ENCODE measurements around the gene SRD5A1. TPM values are rescaled to one million over a fixed set of nuclear protein-coding genes. Genes with fewer than 3 reads are reported as not detected.

SRD5A1 gene
- total RNA-seq, 1 experiment from 2014 or later: 29.9 TPM

DNA sequence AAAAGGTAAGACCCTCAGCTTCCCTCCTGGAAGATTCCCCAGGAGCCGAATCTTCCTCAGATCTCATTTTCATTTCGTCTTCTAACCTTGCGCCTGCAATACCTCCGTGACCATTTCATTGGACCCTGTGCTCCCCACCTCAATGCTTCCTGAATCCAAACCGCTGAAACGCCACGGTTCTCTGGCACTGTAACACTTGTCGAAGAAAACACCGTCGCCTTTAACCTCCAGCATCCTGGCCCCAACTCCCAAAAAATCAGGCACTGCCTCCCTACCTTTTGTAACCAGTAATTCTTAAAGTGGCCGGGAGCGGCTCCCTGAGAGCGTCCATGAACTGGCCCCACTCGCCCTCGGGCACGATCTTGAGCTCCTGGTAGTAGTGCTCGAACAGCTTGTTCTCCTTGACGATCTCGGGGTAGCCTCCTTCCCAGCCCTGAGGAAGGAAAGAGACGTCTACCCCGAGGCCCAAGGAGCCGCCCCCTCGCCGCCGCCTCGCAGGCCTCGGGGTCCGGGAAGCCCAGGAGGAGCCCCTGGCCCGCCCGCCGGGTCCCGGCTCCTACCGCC is 834 bp upstream of the SRD5A1 start:
- H4K5ac ChIP-seq (ENCODE audit: insufficient read length, low read depth, low read length): no peak overlapping the region
- TF ChIP-seq, protein P1, sequence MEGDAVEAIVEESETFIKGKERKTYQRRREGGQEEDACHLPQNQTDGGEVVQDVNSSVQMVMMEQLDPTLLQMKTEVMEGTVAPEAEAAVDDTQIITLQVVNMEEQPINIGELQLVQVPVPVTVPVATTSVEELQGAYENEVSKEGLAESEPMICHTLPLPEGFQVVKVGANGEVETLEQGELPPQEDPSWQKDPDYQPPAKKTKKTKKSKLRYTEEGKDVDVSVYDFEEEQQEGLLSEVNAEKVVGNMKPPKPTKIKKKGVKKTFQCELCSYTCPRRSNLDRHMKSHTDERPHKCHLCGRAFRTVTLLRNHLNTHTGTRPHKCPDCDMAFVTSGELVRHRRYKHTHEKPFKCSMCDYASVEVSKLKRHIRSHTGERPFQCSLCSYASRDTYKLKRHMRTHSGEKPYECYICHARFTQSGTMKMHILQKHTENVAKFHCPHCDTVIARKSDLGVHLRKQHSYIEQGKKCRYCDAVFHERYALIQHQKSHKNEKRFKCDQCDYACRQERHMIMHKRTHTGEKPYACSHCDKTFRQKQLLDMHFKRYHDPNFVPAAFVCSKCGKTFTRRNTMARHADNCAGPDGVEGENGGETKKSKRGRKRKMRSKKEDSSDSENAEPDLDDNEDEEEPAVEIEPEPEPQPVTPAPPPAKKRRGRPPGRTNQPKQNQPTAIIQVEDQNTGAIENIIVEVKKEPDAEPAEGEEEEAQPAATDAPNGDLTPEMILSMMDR (conservative IDR thresholded peaks at IDR 0.05): 0 out of 3 replicates have a peak, but pooled peaks have one; percentile 16
- H3K4me1 ChIP-seq (ENCODE audit: insufficient read depth, low read length): no peaks in the 10 kb centered on the region
- no peak overlapping the region for H2AK5ac ChIP-seq (ENCODE audit: insufficient read length, low read length)
- no peak overlapping the region for H3K18ac ChIP-seq (ENCODE audit: insufficient read length, low read depth, low read length)
- H3K9me3 ChIP-seq (ENCODE audit: control insufficient read depth, low read depth, low read length): no peaks in the 10 kb centered on the region
- Mint-ChIP-seq H3K27me3 (ENCODE audit: low read depth) (no peaks in the 10 kb centered on the region; the same call in 1 of the 2 replicates), H3K4me3 (peak overlapping the region; percentile 95 to 99), H3K9me3 (no peaks in the 10 kb centered on the region), H3K27ac (peak overlapping the region; percentile 80 to 95 (median 82); a peak in 6 of 7 replicates), H3K36me3 (ENCODE audit: insufficient read depth in 1 of 3, low read depth in 3 of 3) (peaks cover 34 to 47% (median 37%) of the 10 kb centered on the region in 3 experiments; a peak in 6 of 7 replicates), H3K4me1 (peaks cover 16 to 24% of the 10 kb centered on the region in 2 experiments)
- H2AFZ ChIP-seq (ENCODE audit: low read length): no peak overlapping the region
- H2BK15ac ChIP-seq (ENCODE audit: low read depth, low read length): no peak overlapping the region
- no peak overlapping the region for H3K27ac ChIP-seq (ENCODE audit: insufficient read length, low read depth, low read length)
- H3K9ac ChIP-seq (ENCODE audit: extremely low read depth, insufficient read length, low read length): peak overlapping the region; percentile 91
- peak overlapping the region; percentile 85 for H3K14ac ChIP-seq (ENCODE audit: insufficient read depth, low read length)
- H4K91ac ChIP-seq (ENCODE audit: insufficient read length, low read depth, low read length): no peak overlapping the region
- peaks cover 3% of the 10 kb centered on the region for H3K23me2 ChIP-seq (ENCODE audit: insufficient read length, low read depth, low read length, poor library complexity, severe bottlenecking)
- H3K4ac ChIP-seq (ENCODE audit: low read depth, low read length): no peak overlapping the region
- H3K27me3 ChIP-seq (ENCODE audit: insufficient read depth, low read length): no peaks in the 10 kb centered on the region
- H2BK20ac ChIP-seq (ENCODE audit: low read depth, low read length, poor library complexity, severe bottlenecking): no peak overlapping the region
- WGBS (ENCODE audit: extremely low coverage, insufficient read length, low lambda C conversion rate): no CpG with 5 or more reads among the region's 33 CpGs
- no peak overlapping the region for H2BK5ac ChIP-seq (ENCODE audit: insufficient read length, low read length)
- H3K23ac ChIP-seq (ENCODE audit: insufficient read length, low read depth, low read length): no peak overlapping the region
- H3K4me2 ChIP-seq (ENCODE audit: insufficient read depth, insufficient read length, low read length): peak overlapping the region; percentile 96
- H3T11ph ChIP-seq (ENCODE audit: low read length): no peak overlapping the region
- DNase-seq: no peak
- H2BK120ac ChIP-seq (ENCODE audit: low read depth, low read length, poor library complexity, severe bottlenecking): no peak overlapping the region
- H2BK12ac ChIP-seq (ENCODE audit: insufficient read length, low read depth, low read length): no peak overlapping the region
- no peaks in the 10 kb centered on the region for H4K20me1 ChIP-seq (ENCODE audit: control insufficient read depth, insufficient read depth, insufficient read length)
- peaks cover 19% of the 10 kb centered on the region; the same call in 1 of the 2 replicates for H3K79me2 ChIP-seq (ENCODE audit: insufficient read depth, low read length)
- H3K79me1 ChIP-seq (ENCODE audit: insufficient read depth, low read depth, low read length, poor library complexity, severe bottlenecking): no peaks in the 10 kb centered on the region
- H4K8ac ChIP-seq (replicated peaks; ENCODE audit: insufficient read length, low read depth, low read length): no peak overlapping the region
- H3K56ac ChIP-seq (ENCODE audit: insufficient read length, low read depth, low read length): no peak overlapping the region

All from H9 (cell line).